Psoas muscle (tissue), 8 donors: ENCODE measurements around the gene FBXW8. TPM values are rescaled to one million over a fixed set of nuclear protein-coding genes. Genes with fewer than 3 reads are reported as not detected.

ENCODE experiments used
- ATAC-seq, 4 donors: fragments of 200-7000 bp; cut with Tn5 transposase; one replicate each; pipeline ENCODE4 v1.9.1; 2020; ENCODE audit warnings: moderate library complexity in 3 of 4, mild to moderate bottlenecking in 2 of 4
- DNase-seq, 2 donors: peaks; one replicate each; pipeline ENCODE4 v3.0.0-alpha.2; 2020
- H3K27ac ChIP-seq: fragments of 200-600 bp; one replicate; pipeline ENCODE4 v1.8.0; 2022
- H3K27me3 ChIP-seq, 3 donors: fragments of 200-600 bp in 1 of 3; one replicate each; pipeline versions ENCODE4 v1.6.1 to v1.8.0; 2013 to 2022; ENCODE audit warnings: low read length in 2 of 3, mild to moderate bottlenecking in 2 of 3, moderate library complexity in 1 of 3; ENCODE audit not compliant: insufficient read depth in 3 of 3
- H3K36me3 ChIP-seq, 2 donors: fragments of 200-600 bp in 1 of 2; one replicate each; pipeline versions ENCODE4 v1.6.1 to v1.8.0; 2013 to 2022; ENCODE audit warnings: low read depth in 1 of 2, mild to moderate bottlenecking in 1 of 2, moderate library complexity in 1 of 2; ENCODE audit not compliant: insufficient read depth in 1 of 2
- H3K4me1 ChIP-seq: fragments of 200-600 bp; one replicate; pipeline ENCODE4 v1.8.0; 2022
- H3K4me3 ChIP-seq: fragments of 200-600 bp; one replicate; pipeline ENCODE4 v1.8.0; 2022; ENCODE audit warnings: mild to moderate bottlenecking
- H3K9me3 ChIP-seq: fragments of 200-600 bp; one replicate; pipeline ENCODE4 v1.8.0; 2022
- CTCF ChIP-seq: fragments of 200-600 bp; IDR thresholded peaks from one replicate; pipeline ENCODE4 v1.8.0; 2022; ENCODE audit warnings: antibody characterized with exemption
- WGBS, 3 donors: extraction: QIAGEN DNeasy Blood & Tissue Kit; methylation state at CpG; one replicate each; pipeline versions ENCODE4 v1.1.6 to v1.1.7; 2013; 5-methylcytosine and 5-hydroxymethylcytosine counted together
- intact Hi-C, 2 donors: fragments of 100-400 bp; cut with DNase I; formaldehyde crosslinking; loops; one replicate each; pipeline versions ENCODE4 v1.11.0 to v1.14.2; 2022
- polyA plus RNA-seq, 3 donors: library from polyadenylated mRNA; stranded (reverse); fragments of 200-250 nt; gene quantifications; one replicate each; pipeline ENCODE4 v1.2.3, GENCODE V29; 2013
- total RNA-seq, 4 donors: library from RNA; stranded (reverse); fragmentation: NEBNext Ultra II Directional in 2 of 4; extraction: Animal tissue kit (Norgen Biotek cat#: 25700) in 2 of 4; gene quantifications; one replicate each; pipeline versions ENCODE4 v1.2.1 to v1.2.4, GENCODE V29; 2021 to 2023
- donor health status: healthy with polysubstance abuse.
- donor health status: DM: no; HTN: no; CAD: no; lungs with moderate emphysema.
- donor health status: Bipolar disorder and iron deficiency.
- donor health status: healthy.
- donor health status: DM: yes; HTN: yes; CAD: no.
- donor health status: DM: no; HTN: no; CAD: no.
- donor health status: DM: no; HTN: no; CAD: no.
- donor health status: DM: yes; HTN: yes; CAD: no.

Gene FBXW8
- total and polyA plus RNA-seq, 7 donors = 1.1 to 5.7 (median 3.0) TPM

GRCh38 chr12:116943419-116944372 is 32.9 kb downstream of the FBXW8 start:
- H3K27ac ChIP-seq = no peak overlapping the region
- peaks cover 6% of the 10 kb centered on the region for H3K4me1 ChIP-seq
- H3K27me3 ChIP-seq = no peaks in the 10 kb centered on the region
- H3K4me3 ChIP-seq = no peak overlapping the region
- DNase-seq (peak in 1 of 2 donors; percentile 24), ATAC-seq (peak in 1 of 4 donors; percentile 37)
- intact Hi-C loops = no loop called here
- no peaks in the 10 kb centered on the region for H3K9me3 ChIP-seq
- 65 to 87% (median 77%) methylated on average over 6 of the region's 6 CpGs for WGBS, 3 donors
- H3K36me3 ChIP-seq = peaks cover 4 to 28% of the 10 kb centered on the region in 2 donors
- no peak for TF ChIP-seq CTCF

GRCh38 chr12:116945886-116946550 is 35.3 kb downstream of the FBXW8 start:
- H3K9me3 ChIP-seq = no peaks in the 10 kb centered on the region
- no peak for TF ChIP-seq CTCF
- no peak overlapping the region for H3K27ac ChIP-seq
- DNase-seq (no peak), ATAC-seq (no peak)
- H3K36me3 ChIP-seq = peaks cover 4 to 47% of the 10 kb centered on the region in 2 donors
- no peak overlapping the region for H3K4me3 ChIP-seq
- no peaks in the 10 kb centered on the region for H3K27me3 ChIP-seq
- no peaks in the 10 kb centered on the region for H3K4me1 ChIP-seq
- intact Hi-C loops = no loop called here
- WGBS, 3 donors = 85 to 93% (median 86%) methylated on average over 9 of the region's 9 CpGs

GRCh38 chr12:116948298-116948697 is 37.5 kb downstream of the FBXW8 start:
- Histone ChIP-seq H3K9me3 (no peaks in the 10 kb centered on the region), H3K4me1 (no peaks in the 10 kb centered on the region), H3K27me3 (no peaks in the 10 kb centered on the region), H3K4me3 (no peak overlapping the region), H3K36me3 (peaks cover 4 to 54% of the 10 kb centered on the region in 2 donors), H3K27ac (no peak overlapping the region)
- intact Hi-C loops = no loop called here
- WGBS, 3 donors = 84 to 92% (median 90%) methylated on average over 2 of the region's 2 CpGs
- TF ChIP-seq CTCF = no peak
- no peak for DNase-seq
- ATAC-seq = no peak

- Histone ChIP-seq H3K4me3 (no peak overlapping the region), H3K27me3 (no peaks in the 10 kb centered on the region), H3K9me3 (no peaks in the 10 kb centered on the region), H3K4me1 (peaks cover 9% of the 10 kb centered on the region), H3K27ac (no peak overlapping the region), H3K36me3 (peaks cover 4 to 49% of the 10 kb centered on the region in 2 donors)
- 83 to 87% (median 85%) methylated on average over 15 of the region's 15 CpGs for WGBS, 3 donors
- ATAC-seq (no peak), DNase-seq (no peak)
- TF ChIP-seq CTCF = no peak
- intact Hi-C loops = loop anchor here in 1 of 2 donors (10.0 kb wide), 1 partner anchor 246 kb away; no protein-coding TSS in a partner anchor
These were observed 40.0 kb downstream of the FBXW8 start for GRCh38 chr12:116950628-116951325.
